Heart right ventricle (tissue), 16 donors: ENCODE measurements around the gene MYB. TPM values are rescaled to one million over a fixed set of nuclear protein-coding genes. Genes with fewer than 3 reads are reported as not detected.

Experiments
- ATAC-seq, 8 donors: fragments of 200-7000 bp; cut with Tn5 transposase; one replicate each; pipeline ENCODE4 v1.9.1; 2020; ENCODE audit warnings: mild to moderate bottlenecking in 8 of 8, moderate library complexity in 8 of 8, moderate number of reproducible peaks in 1 of 8
- DNase-seq, 2 donors: peaks; one replicate each; pipeline ENCODE4 v3.0.0-alpha.2; 2020
- H3K27ac ChIP-seq, 10 donors: fragments of 200-600 bp; sonication (generic) in 2 of 10; one replicate each; pipeline versions ENCODE4 v1.5.0 to v1.8.0; 2020 to 2022; ENCODE audit warnings: mild to moderate bottlenecking in 3 of 10
- H3K27me3 ChIP-seq, 7 donors: fragments of 200-600 bp; one replicate each; pipeline ENCODE4 v1.8.0; 2021 to 2022; ENCODE audit warnings: mild to moderate bottlenecking in 2 of 7
- H3K36me3 ChIP-seq, 9 donors: fragments of 200-600 bp; sonication (generic) in 1 of 9; one replicate each; pipeline versions ENCODE4 v1.5.0 to v1.8.0; 2020 to 2022; ENCODE audit warnings: mild to moderate bottlenecking in 2 of 9
- H3K4me1 ChIP-seq, 9 donors: fragments of 200-600 bp; sonication (generic) in 1 of 9; one replicate each; pipeline versions ENCODE4 v1.5.0 to v1.8.0; 2020 to 2022; ENCODE audit warnings: mild to moderate bottlenecking in 4 of 9
- H3K4me3 ChIP-seq, 10 donors: fragments of 200-600 bp; sonication (generic) in 2 of 10; one replicate each; pipeline versions ENCODE4 v1.5.0 to v1.8.0; 2020 to 2022; ENCODE audit warnings: mild to moderate bottlenecking in 7 of 10, moderate library complexity in 2 of 10
- H3K9me3 ChIP-seq, 11 donors: fragments of 200-600 bp in 10 of 11; sonication (generic) in 2 of 11; one replicate each; pipeline versions ENCODE4 v1.5.0 to v1.8.0; 2013 to 2022; ENCODE audit warnings: mild to moderate bottlenecking in 2 of 11, control low read depth in 1 of 11, moderate library complexity in 1 of 11
- CTCF ChIP-seq, 9 donors: fragments of 200-600 bp; sonication (generic) in 2 of 9; IDR thresholded peaks; one replicate each; pipeline versions ENCODE4 v1.5.0 to v1.8.0; 2021 to 2022; ENCODE audit warnings: antibody characterized with exemption in 9 of 9, mild to moderate bottlenecking in 5 of 9, moderate library complexity in 1 of 9
- WGBS, 2 donors: extraction: QIAGEN DNeasy Blood & Tissue Kit; methylation state at CpG; one replicate each; pipeline ENCODE4 v1.1.7; 2013; ENCODE audit warnings: inconsistent platforms in 1 of 2; 5-methylcytosine and 5-hydroxymethylcytosine counted together
- intact Hi-C, 10 donors: fragments of 100-400 bp; cut with DNase I; formaldehyde crosslinking; loops; one replicate each; pipeline versions ENCODE4 v1.11.1 to v1.14.2; 2022
- polyA plus RNA-seq, 2 donors: library from polyadenylated mRNA; stranded (reverse); fragments of 200-250 nt; gene quantifications; one replicate each; pipeline ENCODE4 v1.2.3, GENCODE V29; 2013
- total RNA-seq, 10 donors: library from RNA; stranded (reverse); fragmentation: NEBNext Ultra II Directional in 3 of 10; extraction: Animal tissue kit (Norgen Biotek cat#: 25700) in 3 of 10; gene quantifications; one replicate each; pipeline versions ENCODE4 v1.2.1 to v1.2.4, GENCODE V29; 2021 to 2023
- donor health status: Arrhythmogenic right ventricular cardiomyopathy.
- donor health status: ischemic (EF 13 %, LVEDD 7.1; RV severe dilation, severe dysfunction).
- donor health status: healthy with polysubstance abuse.
- donor health status: DM: no; HTN: yes; CAD: no.
- donor health status: DM: no; HTN: no; CAD: no.
- donor health status: ischemic (EF 25% LVEDD 6.9; RV normal size, moderate dysfunction).
- donor health status: ischemic (EF 25% LVEDD 5.7; RV mildly dilated, moderate dysfunction).
- donor health status: healthy.
- donor health status: DM: yes; HTN: yes; CAD: no.
- donor health status: Ischemic cardiomyopathy.
- donor health status: ischemic (EF 35%, LVEDD 5.7; RV mildly dilated, moderate dysfunction).
- donor health status: nonischemic (EF 11% LVEDD 7.7; RV severe dilation, severe dysfunction).
- donor health status: DM: yes; HTN: yes; CAD: no.
- donor health status: PGD.
- donor health status: ischemic (EF 29% LVEDD 5.4; RV normal size, mild dysfunction).
- donor health status: nonischemic (EF 23%, LVEDD 6.1; RV moderate dilation, normal function).

The MYB gene
- total and polyA plus RNA-seq, 12 donors, result 0.01 to 0.39 (median 0.13) TPM; not detected in 8

- DNase-seq, result no peak
- H3K4me1 ChIP-seq, result no peaks in the 10 kb centered on the region
- no peaks in the 10 kb centered on the region for H3K36me3 ChIP-seq
- no peaks in the 10 kb centered on the region for H3K9me3 ChIP-seq
- TF ChIP-seq CTCF (IDR thresholded peaks at IDR 0.05), result no peak
- no peak overlapping the region for H3K27ac ChIP-seq
- no peak overlapping the region for H3K4me3 ChIP-seq
- WGBS, 2 donors, result 77 to 79% methylated on average over 2 of the region's 2 CpGs
- intact Hi-C loops, result no loop called here
- peaks cover 0 to 36% (median 18%) of the 10 kb centered on the region in 7 donors for H3K27me3 ChIP-seq
- ATAC-seq, result no peak
Observed at GRCh38 chr6:135165031-135165430, 16.1 kb upstream of the MYB start.

- Histone ChIP-seq H3K9me3 (no peaks in the 10 kb centered on the region), H3K4me3 (no peak overlapping the region), H3K36me3 (no peaks in the 10 kb centered on the region), H3K27me3 (peaks cover 0 to 30% (median 13%) of the 10 kb centered on the region in 7 donors), H3K4me1 (no peaks in the 10 kb centered on the region), H3K27ac (no peak overlapping the region)
- intact Hi-C loops, result no loop called here
- DNase-seq, result no peak
- 92 to 97% methylated on average over 3 of the region's 3 CpGs for WGBS, 2 donors
- ATAC-seq, result no peak
- no peak for TF ChIP-seq CTCF (IDR thresholded peaks at IDR 0.05)
Observed at GRCh38 chr6:135166515-135166914, 14.6 kb upstream of the MYB start.

GRCh38 chr6:135167617-135168016 is 13.5 kb upstream of the MYB start:
- Histone ChIP-seq H3K4me3 (no peak overlapping the region), H3K27ac (no peak overlapping the region), H3K27me3 (peaks cover 0 to 30% (median 11%) of the 10 kb centered on the region in 7 donors), H3K4me1 (no peaks in the 10 kb centered on the region), H3K9me3 (no peaks in the 10 kb centered on the region), H3K36me3 (no peaks in the 10 kb centered on the region)
- intact Hi-C loops, result no loop called here
- ATAC-seq (no peak), DNase-seq (no peak)
- TF ChIP-seq CTCF (IDR thresholded peaks at IDR 0.05), result no peak
- WGBS, 2 donors, result 61 to 71% methylated on average over 1 of the region's 1 CpG

GRCh38 chr6:135168766-135169165 is 12.3 kb upstream of the MYB start:
- Histone ChIP-seq H3K4me3 (no peak overlapping the region), H3K27ac (no peak overlapping the region), H3K4me1 (no peaks in the 10 kb centered on the region), H3K9me3 (no peaks in the 10 kb centered on the region), H3K36me3 (no peaks in the 10 kb centered on the region), H3K27me3 (peaks cover 0 to 21% (median 10%) of the 10 kb centered on the region in 7 donors)
- intact Hi-C loops, result no loop called here
- DNase-seq, result no peak
- no peak for ATAC-seq
- TF ChIP-seq CTCF (IDR thresholded peaks at IDR 0.05), result no peak
